NT2/D1 (cell line): Measurements from ENCODE around the gene PHAF1.

Experiments
- YY1 ChIP-seq: IDR thresholded peaks from 2 replicates; pipeline ENCODE4 v1.6.1; 2011; ENCODE audit not compliant: insufficient read length, insufficient read depth
- ZNF274 ChIP-seq: IDR thresholded peaks from 2 replicates; pipeline ENCODE4 v1.6.1; 2011; ENCODE audit warnings: mild to moderate bottlenecking, low read depth, low read length

- TF ChIP-seq ZNF274 = no peak
- no peak for TF ChIP-seq YY1
Observed at GRCh38 chr16:67145746-67146145, 36.0 kb downstream of the PHAF1 start.
